ENCODE data around the gene C10orf90.

DNA sequence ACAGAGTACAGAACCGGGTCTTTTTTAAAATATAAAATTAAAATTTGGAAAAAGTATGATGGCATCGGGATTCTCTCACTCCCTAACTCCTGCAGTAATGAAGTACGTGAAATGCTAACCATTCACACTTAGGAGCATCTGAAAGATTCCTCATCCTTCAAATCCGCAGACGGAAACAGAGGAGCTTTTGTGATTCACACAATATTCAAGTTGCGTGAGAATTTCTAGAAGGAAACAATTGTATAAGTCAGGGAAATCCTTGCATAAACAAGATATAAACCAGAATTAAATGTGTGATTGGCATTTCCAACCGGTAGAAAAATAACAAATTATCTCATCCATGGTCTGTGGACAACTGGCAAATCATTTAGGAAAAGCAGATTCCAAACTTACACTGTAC lies 179.0 kb downstream of the C10orf90 start:
- TF ChIP-seq CTCF (IDR thresholded peaks at IDR 0.05) (no peak), POLR2A (IDR thresholded peaks at IDR 0.05) (no peak)

Data from Peyer's patch (tissue), 4 donors.